Testis (tissue), 2 donors: ENCODE results near the gene MAPK8IP1.

Source experiments
- POLR2A ChIP-seq: fragments of 450-650 bp; IDR thresholded peaks from one replicate; pipeline ENCODE4 v1.6.1; 2017; ENCODE audit warnings: antibody characterized with exemption, mild to moderate bottlenecking, moderate library complexity
- TF ChIP-seq, protein P1 (sequence below), 3 experiments: fragments of 450-650 bp in 2 of 3; fragments of 200-600 bp in 1 of 3; sonication (generic) in 1 of 3; IDR thresholded peaks; one replicate each; pipeline ENCODE4 v1.5.1; 2016 to 2019; ENCODE audit warnings: antibody characterized with exemption in 3 of 3, mild to moderate bottlenecking in 2 of 3, moderate library complexity in 1 of 3

DNA sequence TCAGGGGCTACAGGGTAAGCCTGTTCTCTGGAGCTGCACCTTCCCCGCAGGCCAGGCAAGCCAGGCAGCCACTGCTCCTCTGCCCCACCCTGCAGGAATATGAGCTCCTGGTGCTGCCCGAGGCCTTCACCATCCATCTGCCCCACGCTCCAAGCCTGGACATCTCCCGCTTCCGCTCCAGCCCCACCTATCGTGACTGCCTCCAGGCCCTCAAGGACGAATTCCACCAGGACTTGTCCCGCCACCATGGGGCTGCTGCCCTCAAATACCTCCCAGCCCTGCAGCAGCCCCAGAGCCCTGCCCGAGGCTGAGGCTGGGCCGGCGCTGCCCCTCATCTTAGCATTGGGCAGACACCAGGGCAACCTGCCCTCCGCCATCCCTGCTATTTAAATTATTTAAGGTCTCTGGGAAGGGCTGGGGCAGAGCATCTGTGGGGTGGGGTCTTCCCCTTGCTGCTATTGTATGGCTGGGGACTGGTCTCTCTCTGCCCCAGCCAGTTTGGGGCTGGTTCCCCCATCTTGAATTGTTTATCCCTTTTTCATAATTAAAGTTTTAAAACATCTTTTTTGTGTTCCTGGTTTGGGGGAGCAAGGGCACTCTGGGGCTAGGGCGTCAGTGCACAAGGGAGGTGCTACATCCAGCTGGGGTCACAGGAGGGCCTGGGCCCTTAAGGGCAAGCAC lies 43.2 kb downstream of the MAPK8IP1 start:
- no peak for TF ChIP-seq POLR2A
- TF ChIP-seq, protein P1, sequence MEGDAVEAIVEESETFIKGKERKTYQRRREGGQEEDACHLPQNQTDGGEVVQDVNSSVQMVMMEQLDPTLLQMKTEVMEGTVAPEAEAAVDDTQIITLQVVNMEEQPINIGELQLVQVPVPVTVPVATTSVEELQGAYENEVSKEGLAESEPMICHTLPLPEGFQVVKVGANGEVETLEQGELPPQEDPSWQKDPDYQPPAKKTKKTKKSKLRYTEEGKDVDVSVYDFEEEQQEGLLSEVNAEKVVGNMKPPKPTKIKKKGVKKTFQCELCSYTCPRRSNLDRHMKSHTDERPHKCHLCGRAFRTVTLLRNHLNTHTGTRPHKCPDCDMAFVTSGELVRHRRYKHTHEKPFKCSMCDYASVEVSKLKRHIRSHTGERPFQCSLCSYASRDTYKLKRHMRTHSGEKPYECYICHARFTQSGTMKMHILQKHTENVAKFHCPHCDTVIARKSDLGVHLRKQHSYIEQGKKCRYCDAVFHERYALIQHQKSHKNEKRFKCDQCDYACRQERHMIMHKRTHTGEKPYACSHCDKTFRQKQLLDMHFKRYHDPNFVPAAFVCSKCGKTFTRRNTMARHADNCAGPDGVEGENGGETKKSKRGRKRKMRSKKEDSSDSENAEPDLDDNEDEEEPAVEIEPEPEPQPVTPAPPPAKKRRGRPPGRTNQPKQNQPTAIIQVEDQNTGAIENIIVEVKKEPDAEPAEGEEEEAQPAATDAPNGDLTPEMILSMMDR (IDR thresholded peaks at IDR 0.05), result no peak
